HFFc6 (cell line): ENCODE data around the gene MIX23. TPM values are rescaled to one million over a fixed set of nuclear protein-coding genes. Genes with fewer than 3 reads are reported as not detected.
A peak's percentile ranks its signal among the peaks of the same experiment; 100 is the strongest.

ENCODE experiments used
- DNase-seq: peaks from one replicate; pipeline ENCODE4 v3.0.0-alpha.2; 2018
- H3K27ac Mint-ChIP-seq: 2 replicates; pipeline ENCODE4 v1.8.0; 2020; ENCODE audit warnings: mild to moderate bottlenecking, mixed read lengths
- H3K27me3 Mint-ChIP-seq: 2 replicates; pipeline ENCODE4 v1.8.0; 2021; ENCODE audit warnings: mild to moderate bottlenecking, moderate library complexity, mixed read lengths; ENCODE audit not compliant: insufficient read depth
- H3K36me3 Mint-ChIP-seq: 2 replicates; pipeline ENCODE4 v1.8.0; 2021; ENCODE audit warnings: low read depth, mixed read lengths
- H3K4me1 Mint-ChIP-seq: 2 replicates; pipeline ENCODE4 v1.8.0; 2020; ENCODE audit warnings: low read depth, mixed read lengths
- H3K4me3 Mint-ChIP-seq: 2 replicates; pipeline ENCODE4 v1.8.0; 2020; ENCODE audit warnings: mild to moderate bottlenecking, moderate library complexity, mixed read lengths
- H3K9me3 Mint-ChIP-seq: 2 replicates; pipeline ENCODE4 v1.8.0; 2020; ENCODE audit warnings: mild to moderate bottlenecking, mixed read lengths
- total RNA-seq, 6 experiments: library from RNA; stranded (reverse); fragmentation: NEBNext Ultra II Directional; extraction: Animal tissue kit (Norgen Biotek cat#: 25700); gene quantifications; 2 replicates in 1 of 6; 3 replicates in 5 of 6; pipeline ENCODE4 v1.2.3, GENCODE V29; 2021
- TF ChIP-seq, protein P1 (sequence below): fragments of 200-600 bp; sonication (generic); IDR thresholded peaks from 2 replicates; pipeline ENCODE4 v1.5.0; 2021; ENCODE audit warnings: antibody characterized with exemption, mild to moderate bottlenecking

MIX23 gene
- total RNA-seq, 6 experiments from 2014 or later, result 29.8 to 43.6 (median 40.6) TPM

DNA sequence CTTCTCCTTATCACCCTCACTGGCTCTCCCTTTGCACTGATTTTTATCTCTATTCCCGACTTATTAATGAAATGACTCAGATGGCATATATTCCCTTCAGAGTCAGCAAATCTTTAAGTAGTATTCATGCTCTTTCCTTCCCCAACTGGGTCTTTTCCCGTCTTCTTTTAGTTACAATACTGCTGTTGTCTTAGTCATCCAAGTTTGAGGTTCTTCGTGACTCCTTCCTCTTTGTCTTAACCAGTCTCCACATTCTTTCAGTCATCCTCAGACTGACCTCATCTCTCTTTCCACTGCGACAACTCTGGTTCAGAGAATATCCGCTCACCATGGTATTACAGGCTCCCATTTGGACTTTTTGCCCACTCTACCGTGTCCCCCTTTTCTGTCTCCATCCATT lies 20.5 kb upstream of the MIX23 start:
- Mint-ChIP-seq H3K9me3 (no peaks in the 10 kb centered on the region), H3K4me3 (no peak overlapping the region; the same call in 1 of the 2 replicates), H3K36me3 (0 out of 2 replicates have a peak, but pooled peaks cover 13% of the 10 kb centered on the region), H3K27ac (peak overlapping the region; percentile 63), H3K27me3 (peaks cover 2% of the 10 kb centered on the region; the same call in 1 of the 2 replicates), H3K4me1 (peaks cover 19% of the 10 kb centered on the region)
- DNase-seq, result peak; percentile 74
- TF ChIP-seq, protein P1, sequence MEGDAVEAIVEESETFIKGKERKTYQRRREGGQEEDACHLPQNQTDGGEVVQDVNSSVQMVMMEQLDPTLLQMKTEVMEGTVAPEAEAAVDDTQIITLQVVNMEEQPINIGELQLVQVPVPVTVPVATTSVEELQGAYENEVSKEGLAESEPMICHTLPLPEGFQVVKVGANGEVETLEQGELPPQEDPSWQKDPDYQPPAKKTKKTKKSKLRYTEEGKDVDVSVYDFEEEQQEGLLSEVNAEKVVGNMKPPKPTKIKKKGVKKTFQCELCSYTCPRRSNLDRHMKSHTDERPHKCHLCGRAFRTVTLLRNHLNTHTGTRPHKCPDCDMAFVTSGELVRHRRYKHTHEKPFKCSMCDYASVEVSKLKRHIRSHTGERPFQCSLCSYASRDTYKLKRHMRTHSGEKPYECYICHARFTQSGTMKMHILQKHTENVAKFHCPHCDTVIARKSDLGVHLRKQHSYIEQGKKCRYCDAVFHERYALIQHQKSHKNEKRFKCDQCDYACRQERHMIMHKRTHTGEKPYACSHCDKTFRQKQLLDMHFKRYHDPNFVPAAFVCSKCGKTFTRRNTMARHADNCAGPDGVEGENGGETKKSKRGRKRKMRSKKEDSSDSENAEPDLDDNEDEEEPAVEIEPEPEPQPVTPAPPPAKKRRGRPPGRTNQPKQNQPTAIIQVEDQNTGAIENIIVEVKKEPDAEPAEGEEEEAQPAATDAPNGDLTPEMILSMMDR, result no peak

DNA sequence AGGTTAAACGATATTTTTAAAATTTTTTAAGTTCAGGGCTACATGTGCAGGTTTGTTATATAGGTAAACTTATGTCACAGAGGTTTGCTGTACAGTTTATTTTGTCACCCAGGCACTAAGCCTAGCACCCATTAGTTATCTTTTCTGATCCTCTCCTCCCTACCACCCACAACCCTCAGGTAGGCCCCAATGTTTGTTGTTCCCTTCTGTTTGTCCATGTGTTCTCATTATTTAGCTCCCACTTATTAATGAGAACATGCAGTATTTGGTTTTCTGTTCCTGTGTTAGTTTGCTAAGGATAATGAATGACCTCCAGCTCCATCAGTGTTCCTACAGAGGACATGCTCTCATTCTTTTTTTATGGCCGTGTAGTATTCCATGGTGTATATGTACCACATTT lies 15.9 kb upstream of the MIX23 start:
- peaks cover 2% of the 10 kb centered on the region; the same call in 1 of the 2 replicates for H3K27me3 Mint-ChIP-seq
- no peak for DNase-seq
- H3K36me3 Mint-ChIP-seq, result 0 out of 2 replicates have a peak, but pooled peaks cover 8% of the 10 kb centered on the region
- no peaks in the 10 kb centered on the region for H3K9me3 Mint-ChIP-seq
- H3K4me3 Mint-ChIP-seq, result no peak overlapping the region
- H3K4me1 Mint-ChIP-seq, result peaks cover 48% of the 10 kb centered on the region
- TF ChIP-seq, protein P1, result no peak
- H3K27ac Mint-ChIP-seq, result no peak overlapping the region

DNA sequence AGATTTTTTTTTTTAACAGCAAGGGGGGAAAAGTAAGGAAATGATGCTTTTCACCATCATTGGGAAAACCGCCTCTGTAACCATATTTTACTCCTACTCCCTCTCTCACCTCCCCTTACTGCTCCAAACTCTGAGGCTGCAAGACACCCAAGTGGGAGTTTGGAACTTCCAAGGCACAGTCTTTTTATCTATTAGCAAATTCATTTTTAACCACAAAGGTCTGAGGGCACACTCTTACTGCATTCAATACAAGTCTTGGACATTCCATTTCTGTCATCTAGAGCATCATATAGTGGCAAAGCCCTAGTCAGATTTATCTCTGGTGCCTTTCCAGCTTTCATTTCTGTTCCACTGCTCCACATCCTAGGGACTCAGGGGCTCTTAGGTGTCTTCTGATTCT lies 14.2 kb upstream of the MIX23 start:
- Mint-ChIP-seq H3K27ac (no peak overlapping the region), H3K36me3 (no peaks in the 10 kb centered on the region)
- DNase-seq, result peak; percentile 32

DNA sequence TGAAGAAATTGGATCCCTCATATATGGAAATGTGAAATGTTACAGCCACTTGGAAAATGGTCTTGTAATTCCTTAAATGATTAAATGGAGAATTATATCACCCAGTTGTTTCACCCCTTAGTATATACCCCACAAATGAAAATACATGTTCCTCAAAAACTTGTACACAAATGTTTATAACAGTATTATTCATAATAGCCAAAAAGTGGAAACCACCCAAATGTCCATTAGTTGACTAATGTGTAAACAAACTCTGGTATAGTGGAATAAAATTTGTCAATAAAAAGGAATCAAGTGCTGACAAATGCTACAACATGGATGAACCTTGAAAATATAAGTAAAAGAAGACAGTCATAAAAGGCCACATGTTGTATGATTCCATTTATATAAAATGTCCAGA lies 13.5 kb upstream of the MIX23 start:
- TF ChIP-seq, protein P1, result no peak
- Mint-ChIP-seq H3K4me3 (no peak overlapping the region), H3K27me3 (no peaks in the 10 kb centered on the region), H3K36me3 (no peaks in the 10 kb centered on the region), H3K4me1 (peaks cover 48% of the 10 kb centered on the region), H3K9me3 (no peaks in the 10 kb centered on the region), H3K27ac (no peak overlapping the region)
- DNase-seq, result no peak

More for the DNA sequence above, 14.2 kb upstream of the MIX23 start:
- Mint-ChIP-seq H3K4me3 (no peak overlapping the region), H3K27me3 (no peaks in the 10 kb centered on the region), H3K9me3 (no peaks in the 10 kb centered on the region), H3K4me1 (peaks cover 48% of the 10 kb centered on the region)
- TF ChIP-seq, protein P1, result no peak

DNA sequence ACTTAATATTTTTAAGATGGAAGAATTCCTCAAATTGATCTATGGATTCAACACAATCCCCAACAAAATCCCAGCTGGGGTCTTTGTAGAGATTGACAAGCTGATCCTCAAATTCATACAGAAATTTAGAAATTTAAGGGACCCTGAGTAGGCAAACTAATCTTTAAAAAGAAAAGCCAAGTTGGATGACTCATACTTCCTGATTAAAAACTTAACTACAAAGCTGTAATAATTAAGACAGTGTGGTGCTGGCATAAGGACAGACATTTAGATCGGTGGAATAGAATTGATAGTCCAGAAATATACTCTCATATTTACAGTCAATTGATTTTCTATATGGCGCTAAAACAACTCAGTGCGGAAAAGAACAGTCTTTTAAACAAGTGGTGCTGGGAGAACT lies 12.6 kb upstream of the MIX23 start:
- H3K4me1 Mint-ChIP-seq, result peaks cover 48% of the 10 kb centered on the region
- TF ChIP-seq, protein P1, result no peak
- no peaks in the 10 kb centered on the region for H3K36me3 Mint-ChIP-seq
- no peak overlapping the region for H3K27ac Mint-ChIP-seq
- no peak for DNase-seq
- H3K4me3 Mint-ChIP-seq, result no peak overlapping the region
- H3K27me3 Mint-ChIP-seq, result no peaks in the 10 kb centered on the region
- no peaks in the 10 kb centered on the region for H3K9me3 Mint-ChIP-seq

DNA sequence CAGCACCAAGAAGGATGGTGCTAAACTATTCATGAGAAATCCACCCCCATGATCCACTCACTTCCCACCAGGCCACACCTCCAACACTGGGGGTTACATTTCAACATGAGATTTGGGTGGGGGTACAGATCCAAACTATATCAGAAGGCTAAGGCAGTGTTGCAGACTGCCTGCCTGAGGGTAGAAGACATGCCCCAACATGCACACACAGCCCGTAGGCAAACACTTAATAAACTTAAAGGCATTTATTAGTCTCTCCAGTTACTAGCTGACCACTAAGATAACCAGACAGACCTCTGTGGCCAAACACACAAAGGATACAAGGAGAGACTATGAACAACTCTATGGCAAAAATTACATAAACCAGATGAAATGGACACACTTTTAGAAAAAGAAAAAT lies 11.1 kb upstream of the MIX23 start:
- no peaks in the 10 kb centered on the region for H3K27me3 Mint-ChIP-seq
- H3K4me3 Mint-ChIP-seq, result peak overlapping the region; percentile 31; the same call in 1 of the 2 replicates
- no peak for DNase-seq
- H3K36me3 Mint-ChIP-seq, result no peaks in the 10 kb centered on the region
- peak overlapping the region; percentile 84 for H3K27ac Mint-ChIP-seq
- H3K9me3 Mint-ChIP-seq, result no peaks in the 10 kb centered on the region
- peaks cover 48% of the 10 kb centered on the region for H3K4me1 Mint-ChIP-seq
- TF ChIP-seq, protein P1, result no peak
